Coronary artery (tissue), 2 donors: ENCODE measurements around the gene PIH1D1.

Experiments used
- DNase-seq: peaks from one replicate; pipeline ENCODE4 v3.0.0-alpha.2; 2017; ENCODE audit warnings: low spot score
- H3K27ac ChIP-seq, 2 donors: fragments of 200-600 bp; sonication (generic); one replicate each; pipeline ENCODE4 v1.5.1; 2016 to 2019
- H3K4me3 ChIP-seq: fragments of 200-600 bp; sonication (generic); 2 replicates; pipeline ENCODE4 v1.5.1; 2016; ENCODE audit warnings: mild to moderate bottlenecking, moderate library complexity
- CTCF ChIP-seq: fragments of 200-600 bp; sonication (generic); IDR thresholded peaks from one replicate; pipeline ENCODE4 v1.5.1; 2019; ENCODE audit warnings: antibody characterized with exemption

Gene PIH1D1

GRCh38 chr19:49432141-49433073 lies 19.2 kb downstream of the PIH1D1 start:
- no peak overlapping the region for H3K27ac ChIP-seq
- DNase-seq: no peak
- H3K4me3 ChIP-seq: peak overlapping the region; percentile 28
- TF ChIP-seq CTCF: no peak

GRCh38 chr19:49431330-49431749 lies 20.3 kb downstream of the PIH1D1 start:
- no peak for DNase-seq
- Histone ChIP-seq H3K4me3 (no peak overlapping the region), H3K27ac (no peak overlapping the region)
- TF ChIP-seq CTCF: no peak

- H3K4me3 ChIP-seq: no peak overlapping the region
- DNase-seq: no peak
- no peak overlapping the region for H3K27ac ChIP-seq
- TF ChIP-seq CTCF: no peak
Measured at GRCh38 chr19:49430678-49431329, 20.8 kb downstream of the PIH1D1 start.

- H3K27ac ChIP-seq: no peak overlapping the region
- no peak overlapping the region for H3K4me3 ChIP-seq
- no peak for TF ChIP-seq CTCF
- DNase-seq: no peak
Measured at GRCh38 chr19:49430172-49430677, 21.4 kb downstream of the PIH1D1 start.

GRCh38 chr19:49428547-49429451 lies 22.8 kb downstream of the PIH1D1 start:
- no peak overlapping the region for H3K27ac ChIP-seq
- no peak for DNase-seq
- peak overlapping the region; percentile 39 for H3K4me3 ChIP-seq
- TF ChIP-seq CTCF: no peak

GRCh38 chr19:49427855-49428546 lies 23.6 kb downstream of the PIH1D1 start:
- DNase-seq: no peak
- peak overlapping the region; percentile 39 for H3K4me3 ChIP-seq
- no peak for TF ChIP-seq CTCF
- no peak overlapping the region for H3K27ac ChIP-seq
